H1 (cell line): ENCODE data around the gene IL31. TPM values are rescaled to one million over a fixed set of nuclear protein-coding genes. Genes with fewer than 3 reads are reported as not detected.

Experiments
- CTCF ChIA-PET: fragments of 300-600 bp; sonication (Branson Sonifier 250); formaldehyde crosslinking; loops from one replicate; lab custom pipeline; 2021; ENCODE audit not compliant: partially characterized antibody; lab: Charles Lee
- POLR2A ChIA-PET: fragments of 300-600 bp; sonication (Branson Sonifier 250); formaldehyde crosslinking; loops from one replicate; lab custom pipeline; 2021; ENCODE audit warnings: inconsistent platforms; ENCODE audit not compliant: partially characterized antibody; lab: Charles Lee
- DNase-seq, 2 experiments: peaks; one replicate each; pipeline versions ENCODE4 v3.0.0 to v3.0.0-alpha.2; 2010 to 2022; ENCODE audit warnings: low spot score in 2 of 2, low read depth in 1 of 2, mixed read lengths in 1 of 2
- FAIRE-seq: peaks from 2 replicates; lab custom pipeline; 2011; peaks lifted over from hg19 to GRCh38; lab: Jason Lieb, UNC
- H2AFZ ChIP-seq: 2 replicates; pipeline ENCODE4 v1.8.1; 2012; ENCODE audit warnings: low read length, inconsistent platforms
- H2AK5ac ChIP-seq: 2 replicates; pipeline ENCODE4 v1.6.1; 2013; ENCODE audit warnings: low read depth, low read length
- H2BK120ac ChIP-seq: replicated peaks from 2 replicates; pipeline ENCODE3; 2013; ENCODE audit warnings: low read depth, low read length, inconsistent platforms
- H2BK12ac ChIP-seq: 2 replicates; pipeline ENCODE4 v1.6.1; 2013; ENCODE audit warnings: low read depth, low read length
- H2BK15ac ChIP-seq: 2 replicates; pipeline ENCODE4 v1.6.1; 2013; ENCODE audit warnings: low read length
- H2BK20ac ChIP-seq: 2 replicates; pipeline ENCODE4 v1.6.1; 2013; ENCODE audit warnings: low read length
- H2BK5ac ChIP-seq: 2 replicates; pipeline ENCODE4 v1.6.1; 2013; ENCODE audit warnings: low read depth, low read length
- H3K14ac ChIP-seq: 2 replicates; pipeline ENCODE4 v1.6.1; 2013; ENCODE audit warnings: inconsistent platforms; ENCODE audit not compliant: insufficient read length
- H3K18ac ChIP-seq: 2 replicates; pipeline ENCODE4 v1.6.1; 2013; ENCODE audit warnings: low read length; ENCODE audit errors: extremely low read depth
- H3K23ac ChIP-seq: 2 replicates; pipeline ENCODE4 v1.6.1; 2013; ENCODE audit warnings: inconsistent platforms; ENCODE audit not compliant: insufficient read length
- H3K23me2 ChIP-seq: 2 replicates; pipeline ENCODE4 v1.6.1; 2013; ENCODE audit warnings: low read depth, low read length
- H3K27ac ChIP-seq: 2 replicates; pipeline ENCODE4 v1.6.1; 2011; ENCODE audit warnings: low read depth, low read length, inconsistent platforms
- H3K27me3 ChIP-seq, 4 experiments: replicated peaks in 1 of 4; 1 replicate in 1 of 4; 2 replicates in 3 of 4; pipeline versions ENCODE4 v1.6.1 to v1.8.1; 2011 to 2013; ENCODE audit warnings: low read length in 3 of 4, mild to moderate bottlenecking in 3 of 4, inconsistent platforms in 2 of 4, mixed read lengths in 2 of 4, moderate library complexity in 1 of 4; ENCODE audit not compliant: control insufficient read depth in 3 of 4, insufficient read depth in 3 of 4; ENCODE audit errors: extremely low read depth in 1 of 4
- H3K36me3 ChIP-seq, 4 experiments: 2 replicates each; pipeline versions ENCODE4 v1.6.1 to v1.8.1; 2011 to 2013; ENCODE audit warnings: mild to moderate bottlenecking in 4 of 4, low read length in 3 of 4, moderate library complexity in 2 of 4, control low read depth in 1 of 4, inconsistent platforms in 1 of 4; ENCODE audit not compliant: insufficient read depth in 4 of 4, control insufficient read depth in 2 of 4
- H3K4ac ChIP-seq: replicated peaks from 2 replicates; pipeline ENCODE3; 2013; ENCODE audit warnings: low read length, low read depth, mixed read lengths, inconsistent platforms; ENCODE audit not compliant: insufficient read length
- H3K4me1 ChIP-seq, 4 experiments: replicated peaks in 1 of 4; 1 replicate in 1 of 4; 2 replicates in 3 of 4; pipeline versions ENCODE4 v1.6.1 to v1.8.1; 2011 to 2013; ENCODE audit warnings: low read length in 3 of 4, inconsistent platforms in 2 of 4, mixed read lengths in 1 of 4; ENCODE audit not compliant: insufficient read depth in 4 of 4, control insufficient read depth in 3 of 4
- H3K4me2 ChIP-seq, 2 experiments: 2 replicates each; pipeline versions ENCODE4 v1.6.1 to v1.8.1; 2011 to 2013; ENCODE audit warnings: low read depth in 2 of 2, low read length in 2 of 2, control low read depth in 1 of 2, inconsistent platforms in 1 of 2, mild to moderate bottlenecking in 1 of 2; ENCODE audit not compliant: insufficient read depth in 1 of 2
- H3K4me3 ChIP-seq, 4 experiments: fragments of 200-600, 300-600 bp in 1 of 4; sonication (generic), shearing (Covaris generic), sonication (Bioruptor Twin) in 1 of 4; 2 replicates each; pipeline versions ENCODE4 v1.5.1 to v1.8.1; 2011 to 2016; ENCODE audit warnings: low read length in 4 of 4, low read depth in 3 of 4, control low read depth in 2 of 4, inconsistent platforms in 2 of 4, mild to moderate bottlenecking in 2 of 4, mixed read lengths in 1 of 4, moderate library complexity in 1 of 4; ENCODE audit not compliant: insufficient read depth in 2 of 4; ENCODE audit errors: extremely low read depth in 1 of 4
- H3K56ac ChIP-seq: replicated peaks from 2 replicates; pipeline ENCODE3; 2013; ENCODE audit warnings: low read depth, mild to moderate bottlenecking, mixed read lengths, low read length, inconsistent platforms; ENCODE audit not compliant: insufficient read length
- H3K79me1 ChIP-seq: 2 replicates; pipeline ENCODE4 v1.6.1; 2013; ENCODE audit warnings: low read depth, low read length, control low read depth
- H3K79me2 ChIP-seq, 2 experiments: 2 replicates each; pipeline versions ENCODE4 v1.6.1 to v1.8.1; 2012 to 2013; ENCODE audit warnings: low read length in 2 of 2, mild to moderate bottlenecking in 2 of 2, inconsistent platforms in 1 of 2; ENCODE audit not compliant: insufficient read depth in 2 of 2, control insufficient read depth in 1 of 2
- H3K9ac ChIP-seq, 4 experiments: replicated peaks in 1 of 4; 1 replicate in 1 of 4; 2 replicates in 3 of 4; pipeline versions ENCODE4 v1.6.1 to v1.8.1; 2011 to 2013; ENCODE audit warnings: low read depth in 3 of 4, low read length in 3 of 4, control low read depth in 2 of 4, mild to moderate bottlenecking in 2 of 4, moderate library complexity in 2 of 4, inconsistent platforms in 1 of 4; ENCODE audit errors: extremely low read depth in 1 of 4
- H3K9me3 ChIP-seq, 2 experiments: 2 replicates each; pipeline versions ENCODE4 v1.6.1 to v1.8.1; 2012 to 2013; ENCODE audit warnings: mild to moderate bottlenecking in 2 of 2, moderate library complexity in 2 of 2, control low read depth in 1 of 2, inconsistent platforms in 1 of 2, low read depth in 1 of 2, low read length in 1 of 2, mixed read lengths in 1 of 2; ENCODE audit not compliant: insufficient read depth in 2 of 2
- H4K20me1 ChIP-seq, 2 experiments: replicated peaks in 1 of 2; 2 replicates each; pipeline versions ENCODE3 to v1.8.1; 2011 to 2013; ENCODE audit warnings: inconsistent platforms in 2 of 2, low read length in 2 of 2, mild to moderate bottlenecking in 1 of 2; ENCODE audit not compliant: insufficient read depth in 2 of 2, control insufficient read depth in 1 of 2
- H4K5ac ChIP-seq: 2 replicates; pipeline ENCODE4 v1.6.1; 2013; ENCODE audit warnings: low read length, low read depth, mixed read lengths, inconsistent platforms; ENCODE audit not compliant: insufficient read length
- H4K8ac ChIP-seq: 2 replicates; pipeline ENCODE4 v1.8.0; 2013; ENCODE audit warnings: mild to moderate bottlenecking, moderate library complexity, low read length, inconsistent platforms; ENCODE audit not compliant: insufficient read depth; ENCODE audit errors: extremely low read depth
- H4K91ac ChIP-seq: replicated peaks from 2 replicates; pipeline ENCODE3; 2013; ENCODE audit warnings: low read length, mixed read lengths, inconsistent platforms; ENCODE audit not compliant: insufficient read length
- BACH1 ChIP-seq: IDR thresholded peaks from 2 replicates; pipeline ENCODE4 v1.6.1; 2012; ENCODE audit warnings: low read length, improper control_type of control experiment
- CTCF ChIP-seq, 3 experiments: IDR thresholded peaks; 1 replicate in 2 of 3; 2 replicates in 1 of 3; pipeline versions ENCODE4 v1.5.1 to v1.6.1; 2011; ENCODE audit warnings: low read length in 3 of 3, mild to moderate bottlenecking in 3 of 3, inconsistent platforms in 2 of 3, low read depth in 1 of 3, moderate library complexity in 1 of 3; ENCODE audit not compliant: insufficient read depth in 1 of 3; ENCODE audit errors: control extremely low read depth in 1 of 3
- JUND ChIP-seq: IDR thresholded peaks from 2 replicates; pipeline ENCODE4 v1.6.1; 2011; ENCODE audit warnings: mild to moderate bottlenecking, improper control_type of control experiment, low read length
- WGBS, 2 experiments: shearing (Covaris generic) in 1 of 2; methylation state at CpG; one replicate each; pipeline versions ENCODE4 v1.1.6 to v1.1.7; 2013 to 2015; ENCODE audit warnings: low lambda C conversion rate in 2 of 2, mixed read lengths in 2 of 2, inconsistent platforms in 1 of 2, low coverage in 1 of 2, missing lambda C conversion rate in 1 of 2; ENCODE audit not compliant: insufficient replicate concordance in 2 of 2, insufficient coverage in 1 of 2, insufficient read length in 1 of 2; ENCODE audit errors: extremely low coverage in 1 of 2, missing lambda C conversion rate in 1 of 2; 5-methylcytosine and 5-hydroxymethylcytosine counted together
- polyA plus RNA-seq, 7 experiments: library from polyadenylated mRNA; depleted of rRNA in 3 of 7; stranded (reverse) in 5 of 7; unstranded in 2 of 7; fragments of >200 nt in 5 of 7; fragments of 200-250 nt in 2 of 7; gene quantifications; 1 replicate in 5 of 7; 2 replicates in 1 of 7; 4 replicates in 1 of 7; pipeline versions ENCODE4 v1.2.1 to v1.2.3, GENCODE V29; 2011 to 2013; ENCODE audit warnings: missing spikeins in 2 of 7, mixed read lengths in 2 of 7
- total RNA-seq: library from RNA; stranded (reverse); fragmentation: NEBNext Ultra II Directional; extraction: Animal tissue kit (Norgen Biotek cat#: 25700); gene quantifications from 2 replicates; pipeline ENCODE4 v1.2.1, GENCODE V29; 2021

Gene IL31
- total and polyA plus RNA-seq, 2 of the 8 experiments (the other 6 are each of a cell fraction or from before 2014, with no cell fraction given): not detected

GRCh38 chr12:122172262-122172939, 1.6 kb downstream of the IL31 start:
- Histone ChIP-seq H3K4me1 (no peaks in the 10 kb centered on the region), H3K9ac (no peak overlapping the region; a peak in 1 of 7 replicates), H3K14ac (no peak overlapping the region), H2BK5ac (no peak overlapping the region), H3K36me3 (no peaks in the 10 kb centered on the region), H3K4me2 (no peak overlapping the region), H3K27ac (no peak overlapping the region), H3K23ac (no peak overlapping the region), H2AFZ (no peak overlapping the region), H3K4ac (no peak overlapping the region), H4K91ac (no peak overlapping the region), H3K79me2 (no peaks in the 10 kb centered on the region), H4K8ac (no peak overlapping the region), H3K23me2 (no peaks in the 10 kb centered on the region; the same call in 1 of the 2 replicates), H4K20me1 (no peaks in the 10 kb centered on the region), H3K18ac (no peak overlapping the region), H2AK5ac (no peak overlapping the region), H3K27me3 (peaks cover 0 to 3% (median 0%) of the 10 kb centered on the region in 4 experiments; a peak in 1 of 7 replicates), H2BK20ac (no peak overlapping the region), H4K5ac (no peak overlapping the region), H3K4me3 (no peak overlapping the region), H2BK12ac (no peak overlapping the region), H3K79me1 (no peaks in the 10 kb centered on the region), H2BK15ac (no peak overlapping the region), H2BK120ac (no peak overlapping the region), H3K9me3 (no peaks in the 10 kb centered on the region), H3K56ac (no peak overlapping the region)
- ChIA-PET CTCF (interaction anchor here (0.6 to 3.1 kb wide), 4 partner anchors 13 to 118 kb away, joined by 3 to 17 read pairs (median 4); no protein-coding TSS in a partner anchor), POLR2A (interaction anchor here (0.6 to 1.1 kb wide), 2 partner anchors 42 to 53 kb away, joined by 3 read pairs; no protein-coding TSS in a partner anchor)
- TF ChIP-seq CTCF (IDR thresholded peaks at IDR 0.05; ENCODE audit: control extremely low read depth in 1 of 3, insufficient read depth in 1 of 3, low read depth in 1 of 3, low read length in 3 of 3) (no peak), BACH1 (no peak), JUND (no peak)
- FAIRE-seq (no peak), DNase-seq (no peak)
- 95% methylated on average over 17 of the region's 17 CpGs; no CpG with 5 or more reads in 1 of the 2 experiments for WGBS, 2 experiments
